HCT116 (cell line): ENCODE data around the gene BCAP31.

Experiments used
- ATF3 ChIP-seq: IDR thresholded peaks from 2 replicates; pipeline ENCODE4 v1.6.1; 2012
- CTCF ChIP-seq, 3 experiments: fragments of 200-600 bp in 1 of 3; sonication (generic) in 1 of 3; IDR thresholded peaks in 2 of 3; conservative IDR thresholded peaks in 1 of 3; 2 replicates each; pipeline ENCODE4 v1.5.1; 2012 to 2017; ENCODE audit warnings: low read depth in 2 of 3, low read length in 2 of 3, antibody characterized with exemption in 1 of 3, borderline replicate concordance in 1 of 3, control low read depth in 1 of 3, mild to moderate bottlenecking in 1 of 3, mixed read lengths in 1 of 3, mixed run types in 1 of 3, moderate library complexity in 1 of 3; ENCODE audit not compliant: insufficient read depth in 1 of 3
- EGR1 ChIP-seq: IDR thresholded peaks from 2 replicates; pipeline ENCODE4 v1.6.1; 2012; ENCODE audit warnings: low read depth
- EZH2 ChIP-seq: fragments of 200-600 bp; sonication (generic); IDR thresholded peaks from 2 replicates; pipeline ENCODE4 v1.6.1; 2017; ENCODE audit warnings: antibody characterized with exemption, mixed run types
- EZH2phosphoT487 ChIP-seq: fragments of 200-600 bp; IDR thresholded peaks from 2 replicates; pipeline ENCODE4 v1.6.1; 2018; ENCODE audit warnings: antibody characterized with exemption, borderline replicate concordance
- MAX ChIP-seq: IDR thresholded peaks from 2 replicates; pipeline ENCODE4 v1.6.1; 2012
- POLR2A ChIP-seq: IDR thresholded peaks from 2 replicates; pipeline ENCODE4 v1.7.0; 2011; ENCODE audit warnings: borderline replicate concordance; ENCODE audit not compliant: insufficient read depth, insufficient read length; ENCODE audit errors: extremely low read depth
- POLR2AphosphoS5 ChIP-seq: IDR thresholded peaks from 2 replicates; pipeline ENCODE4 v1.6.1; 2011; ENCODE audit warnings: mild to moderate bottlenecking, low read depth, low read length, moderate library complexity
- RAD21 ChIP-seq: IDR thresholded peaks from 2 replicates; pipeline ENCODE4 v1.6.1; 2012; ENCODE audit warnings: low read depth, mild to moderate bottlenecking
- REST ChIP-seq: IDR thresholded peaks from 2 replicates; pipeline ENCODE4 v1.6.1; 2012; ENCODE audit warnings: low read depth
- SIN3A ChIP-seq: IDR thresholded peaks from 2 replicates; pipeline ENCODE4 v1.6.1; 2012; ENCODE audit warnings: low read depth
- SP1 ChIP-seq: IDR thresholded peaks from 2 replicates; pipeline ENCODE4 v1.6.1; 2012; ENCODE audit warnings: low read depth
- TCF7L2 ChIP-seq: IDR thresholded peaks from 2 replicates; pipeline ENCODE4 v1.7.0; 2011; ENCODE audit warnings: borderline replicate concordance, inconsistent platforms; ENCODE audit not compliant: insufficient read depth, insufficient read length; ENCODE audit errors: extremely low read depth
- YY1 ChIP-seq: IDR thresholded peaks from 2 replicates; pipeline ENCODE4 v1.6.1; 2011; ENCODE audit warnings: low read length, low read depth, moderate library complexity, mild to moderate bottlenecking; ENCODE audit not compliant: insufficient replicate concordance; ENCODE audit errors: extremely low read depth

- TF ChIP-seq CTCF (IDR thresholded peaks at IDR 0.05 in 2 of 3, conservative IDR thresholded peaks at IDR 0.05 in 1 of 3; ENCODE audit: borderline replicate concordance in 1 of 3, insufficient read depth in 1 of 3, low read depth in 2 of 3, low read length in 2 of 3) (no peak), REST (no peak), MAX (no peak), SP1 (no peak), RAD21 (no peak), ATF3 (no peak), SIN3A (no peak), YY1 (no peak), POLR2A (no peak), POLR2AphosphoS5 (no peak), EZH2 (no peak), EZH2phosphoT487 (no peak), TCF7L2 (no peak), EGR1 (no peak)
These were observed 16.5 kb upstream of the BCAP31 start for GRCh38 chrX:153740631-153741222.
